Lower lobe of right lung (tissue), 2 donors: ENCODE measurements around the gene RBM23. TPM values are rescaled to one million over a fixed set of nuclear protein-coding genes. Genes with fewer than 3 reads are reported as not detected.

Experiments used
- ATAC-seq, 2 donors: fragments of 200-7000 bp; cut with Tn5 transposase; one replicate each; pipeline ENCODE4 v1.9.1; 2020 to 2022; ENCODE audit warnings: mild to moderate bottlenecking in 2 of 2, moderate library complexity in 2 of 2
- DNase-seq: peaks from one replicate; pipeline ENCODE4 v3.0.0-alpha.2; 2020
- H3K27ac ChIP-seq: fragments of 200-600 bp; one replicate; pipeline ENCODE4 v1.8.0; 2022
- H3K27me3 ChIP-seq: fragments of 200-600 bp; one replicate; pipeline ENCODE4 v1.8.0; 2022; ENCODE audit warnings: low read depth
- H3K36me3 ChIP-seq: fragments of 200-600 bp; one replicate; pipeline ENCODE4 v1.8.0; 2022; ENCODE audit warnings: mild to moderate bottlenecking
- H3K4me1 ChIP-seq: fragments of 200-600 bp; one replicate; pipeline ENCODE4 v1.8.0; 2022
- H3K4me3 ChIP-seq: fragments of 200-600 bp; one replicate; pipeline ENCODE4 v1.8.0; 2022; ENCODE audit warnings: mild to moderate bottlenecking
- H3K9me3 ChIP-seq: fragments of 200-600 bp; one replicate; pipeline ENCODE4 v1.8.0; 2022
- CTCF ChIP-seq: fragments of 200-600 bp; IDR thresholded peaks from one replicate; pipeline ENCODE4 v1.8.0; 2022; ENCODE audit warnings: antibody characterized with exemption, mild to moderate bottlenecking
- intact Hi-C: fragments of 100-400 bp; cut with DNase I; formaldehyde crosslinking; loops from one replicate; pipeline ENCODE4 v1.11.0; 2022
- total RNA-seq: library from RNA; stranded (reverse); fragmentation: NEBNext Ultra II Directional; extraction: Animal tissue kit (Norgen Biotek cat#: 25700); gene quantifications from one replicate; pipeline ENCODE4 v1.2.1, GENCODE V29; 2021
- donor health status: DM: no; HTN: yes; CAD: no; lungs with severe emphysema.

Gene RBM23
- total RNA-seq, 1 donor from 2014 or later: 91.4 TPM

- Histone ChIP-seq H3K4me3 (no peak overlapping the region), H3K27ac (no peak overlapping the region), H3K27me3 (no peaks in the 10 kb centered on the region), H3K9me3 (no peaks in the 10 kb centered on the region), H3K4me1 (no peaks in the 10 kb centered on the region), H3K36me3 (peaks cover 19% of the 10 kb centered on the region)
- ATAC-seq (no peak), DNase-seq (no peak)
- intact Hi-C loops: no loop called here
- no peak for TF ChIP-seq CTCF
Observed at GRCh38 chr14:22896356-22896755, 22.6 kb downstream of the RBM23 start.

- intact Hi-C loops: no loop called here
- Histone ChIP-seq H3K4me1 (no peaks in the 10 kb centered on the region), H3K27ac (no peak overlapping the region), H3K9me3 (no peaks in the 10 kb centered on the region), H3K4me3 (no peak overlapping the region), H3K27me3 (no peaks in the 10 kb centered on the region), H3K36me3 (peaks cover 10% of the 10 kb centered on the region)
- ATAC-seq (no peak), DNase-seq (no peak)
- no peak for TF ChIP-seq CTCF
Observed at GRCh38 chr14:22895402-22895801, 23.5 kb downstream of the RBM23 start.

- Histone ChIP-seq H3K36me3 (no peaks in the 10 kb centered on the region), H3K27me3 (no peaks in the 10 kb centered on the region), H3K27ac (no peak overlapping the region), H3K4me3 (no peak overlapping the region), H3K9me3 (no peaks in the 10 kb centered on the region), H3K4me1 (peaks cover under 1% of the 10 kb centered on the region)
- DNase-seq: no peak
- intact Hi-C loops: no loop called here
- ATAC-seq: no peak
- no peak for TF ChIP-seq CTCF
Observed at GRCh38 chr14:22893706-22894105, 25.2 kb downstream of the RBM23 start.

DNA sequence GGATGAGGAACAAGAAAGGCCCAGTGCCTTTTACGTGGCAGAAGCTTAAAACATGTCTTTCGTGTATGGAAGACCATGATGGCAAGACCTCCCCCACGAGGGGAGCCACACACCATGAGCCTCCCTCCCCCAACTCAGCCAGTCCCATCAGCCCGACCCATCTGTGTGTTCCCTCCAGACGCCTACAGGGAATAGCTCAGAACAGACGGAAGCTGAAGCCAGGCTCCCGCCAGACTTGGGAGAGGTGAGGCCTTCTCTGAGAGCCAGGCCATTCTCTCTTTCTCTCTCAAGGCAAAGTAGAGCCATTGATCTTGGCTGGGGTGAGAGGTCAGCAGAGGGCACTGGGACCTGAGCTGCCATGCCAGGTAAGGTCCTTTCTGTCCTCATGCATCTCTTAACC lies 26.5 kb downstream of the RBM23 start:
- H3K4me1 ChIP-seq: peaks cover 13% of the 10 kb centered on the region
- H3K27ac ChIP-seq: no peak overlapping the region
- H3K9me3 ChIP-seq: no peaks in the 10 kb centered on the region
- H3K36me3 ChIP-seq: no peaks in the 10 kb centered on the region
- no peak overlapping the region for H3K4me3 ChIP-seq
- ATAC-seq (no peak), DNase-seq (no peak)
- no peak for TF ChIP-seq CTCF
- H3K27me3 ChIP-seq: no peaks in the 10 kb centered on the region
- intact Hi-C loops: no loop called here

- ATAC-seq (no peak), DNase-seq (no peak)
- Histone ChIP-seq H3K36me3 (no peaks in the 10 kb centered on the region), H3K9me3 (no peaks in the 10 kb centered on the region), H3K4me1 (peaks cover 26% of the 10 kb centered on the region), H3K27me3 (no peaks in the 10 kb centered on the region), H3K27ac (no peak overlapping the region), H3K4me3 (no peak overlapping the region)
- no peak for TF ChIP-seq CTCF
- intact Hi-C loops: no loop called here
Observed at GRCh38 chr14:22890416-22890815, 28.5 kb downstream of the RBM23 start.

- H3K9me3 ChIP-seq: no peaks in the 10 kb centered on the region
- H3K4me1 ChIP-seq: peaks cover 26% of the 10 kb centered on the region
- no peak overlapping the region for H3K4me3 ChIP-seq
- H3K36me3 ChIP-seq: no peaks in the 10 kb centered on the region
- no peaks in the 10 kb centered on the region for H3K27me3 ChIP-seq
- TF ChIP-seq CTCF: no peak
- ATAC-seq (no peak), DNase-seq (no peak)
- no peak overlapping the region for H3K27ac ChIP-seq
- intact Hi-C loops: no loop called here
Observed at GRCh38 chr14:22888662-22889061, 30.3 kb downstream of the RBM23 start.
